ENCODE measurements around the gene LINC01488. TPM values are rescaled to one million over a fixed set of nuclear protein-coding genes. Genes with fewer than 3 reads are reported as not detected.

The LINC01488 gene
- total and polyA plus RNA-seq, 10 of the 15 experiments (the other 5 are each of a cell fraction or from before 2014, with no cell fraction given): not detected

DNA sequence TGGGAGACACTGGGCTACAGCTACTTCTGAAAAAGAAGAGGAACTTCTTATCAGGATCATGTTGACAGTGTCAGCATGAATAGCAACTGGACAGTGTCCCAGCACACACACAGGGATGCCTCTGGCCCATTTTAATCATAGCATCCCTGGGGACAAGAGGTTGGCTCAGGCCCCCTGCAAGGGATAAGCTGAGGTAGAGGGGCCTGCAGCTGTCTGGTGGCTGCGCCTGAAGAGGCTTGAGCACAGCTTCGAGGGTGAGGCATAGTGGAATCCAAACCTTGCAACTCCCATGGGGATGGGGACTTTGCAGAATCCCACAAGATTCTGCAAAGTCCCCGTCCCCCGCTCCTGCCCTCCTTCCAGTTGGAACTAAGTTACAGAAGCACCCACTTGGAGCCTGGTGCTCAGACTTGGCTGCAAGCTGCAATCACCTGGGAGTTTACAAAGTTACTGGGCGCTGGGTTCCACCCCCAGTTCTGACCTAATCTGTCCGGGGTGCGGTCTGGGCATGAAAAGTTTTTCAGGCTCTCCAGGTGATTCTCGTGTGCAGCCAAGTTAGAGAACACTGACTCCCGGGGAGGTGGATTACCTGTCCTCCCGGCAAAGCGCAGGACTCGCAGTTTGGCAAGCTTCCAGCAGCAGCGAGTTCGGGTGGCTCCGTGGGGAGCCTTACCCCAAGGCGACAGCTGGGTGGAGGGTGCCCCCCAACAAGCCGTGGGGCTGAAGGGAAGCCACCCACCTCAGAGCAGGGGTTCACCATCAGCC is 16.0 kb upstream of the LINC01488 start (continued):
- TF ChIP-seq MEF2A (IDR thresholded peaks at IDR 0.05; ENCODE audit: insufficient read depth, low read depth, low read length): no peak
- TF ChIP-seq HCFC1 (IDR thresholded peaks at IDR 0.05; ENCODE audit: low read length): no peak
- no peak for TF ChIP-seq PAX5 (IDR thresholded peaks at IDR 0.05; ENCODE audit: borderline replicate concordance, low read depth, low read length)

GRCh38 chr11:69466039-69466438 is 15.4 kb upstream of the LINC01488 start:
- FAIRE-seq: no peak
- 42% methylated on average over 6 of the region's 6 CpGs for WGBS (ENCODE audit: insufficient coverage, insufficient replicate concordance, low lambda C conversion rate, missing lambda C conversion rate)
- ChIA-PET RAD21 (ENCODE audit: unreplicated experiment) (no interaction called here), SMC1A (ENCODE audit: uncharacterized antibody, unreplicated experiment) (interaction anchor here (0.6 to 1.1 kb wide), 2 partner anchors 57 to 173 kb away, joined by 3 read pairs; no protein-coding TSS in a partner anchor), CTCF (interaction anchor here (0.6 kb wide), 1 partner anchor 1081 kb away, joined by 3 read pairs; no protein-coding TSS in a partner anchor), POLR2A (no interaction called here)
- peaks cover 15% of the 10 kb centered on the region for H3K4me1 ChIP-seq (ENCODE audit: control insufficient read depth, insufficient read depth, low read length)
- H3K27me3 ChIP-seq (replicated peaks in 1 of 2; ENCODE audit: control insufficient read depth in 2 of 2, insufficient read depth in 2 of 2, low read length in 1 of 2): no peaks in the 10 kb centered on the region; a peak in 1 of 4 replicates
- H3K27ac ChIP-seq (ENCODE audit: control insufficient read depth, insufficient read depth): no peak overlapping the region
- no peak for DNase-seq (ENCODE audit: low read depth, low spot score)
- H3K4me3 ChIP-seq: no peak overlapping the region
- no peaks in the 10 kb centered on the region for H3K79me2 ChIP-seq (ENCODE audit: control insufficient read depth, insufficient read depth, low read length)
- no peak overlapping the region for H2AFZ ChIP-seq (ENCODE audit: control insufficient read depth, low read depth, low read length)
- H4K20me1 ChIP-seq (ENCODE audit: control insufficient read depth, insufficient read depth): no peaks in the 10 kb centered on the region
- ATAC-seq: no peak
- peaks cover 2% of the 10 kb centered on the region; the same call in 1 of the 3 replicates for H3K9me3 ChIP-seq (replicated peaks; ENCODE audit: control insufficient read depth, insufficient read depth, low read length)
- in situ Hi-C loops (cut with MboI) (no loop called here), intact Hi-C loops (cut with micrococcal nuclease; ENCODE audit: unreplicated experiment) (no loop called here)
- no peak overlapping the region for H3K9ac ChIP-seq (ENCODE audit: control insufficient read depth, insufficient read depth, low read length)
- no peaks in the 10 kb centered on the region for H3K36me3 ChIP-seq (ENCODE audit: control insufficient read depth in 2 of 2, insufficient read depth in 2 of 2, low read length in 1 of 2)
- no peak overlapping the region for H3K4me2 ChIP-seq (ENCODE audit: control insufficient read depth, insufficient read depth)
- BruUV-seq (replicated peaks): no TSS peak
- TF ChIP-seq ZNF24 (IDR thresholded peaks at IDR 0.05) (no peak), EP300 (IDR thresholded peaks at IDR 0.05; ENCODE audit: borderline replicate concordance in 1 of 2, control insufficient read depth in 1 of 2, low read depth in 2 of 2, low read length in 2 of 2) (no peak), ZZZ3 (IDR thresholded peaks at IDR 0.05; ENCODE audit: control insufficient read depth, insufficient read length, low read depth) (no peak), HCFC1 (IDR thresholded peaks at IDR 0.05; ENCODE audit: low read length) (no peak), POU2F2 (IDR thresholded peaks at IDR 0.05; ENCODE audit: borderline replicate concordance, low read depth, low read length) (no peak), IRF3 (IDR thresholded peaks at IDR 0.05) (no peak)
- TF ChIP-seq, protein P1, sequence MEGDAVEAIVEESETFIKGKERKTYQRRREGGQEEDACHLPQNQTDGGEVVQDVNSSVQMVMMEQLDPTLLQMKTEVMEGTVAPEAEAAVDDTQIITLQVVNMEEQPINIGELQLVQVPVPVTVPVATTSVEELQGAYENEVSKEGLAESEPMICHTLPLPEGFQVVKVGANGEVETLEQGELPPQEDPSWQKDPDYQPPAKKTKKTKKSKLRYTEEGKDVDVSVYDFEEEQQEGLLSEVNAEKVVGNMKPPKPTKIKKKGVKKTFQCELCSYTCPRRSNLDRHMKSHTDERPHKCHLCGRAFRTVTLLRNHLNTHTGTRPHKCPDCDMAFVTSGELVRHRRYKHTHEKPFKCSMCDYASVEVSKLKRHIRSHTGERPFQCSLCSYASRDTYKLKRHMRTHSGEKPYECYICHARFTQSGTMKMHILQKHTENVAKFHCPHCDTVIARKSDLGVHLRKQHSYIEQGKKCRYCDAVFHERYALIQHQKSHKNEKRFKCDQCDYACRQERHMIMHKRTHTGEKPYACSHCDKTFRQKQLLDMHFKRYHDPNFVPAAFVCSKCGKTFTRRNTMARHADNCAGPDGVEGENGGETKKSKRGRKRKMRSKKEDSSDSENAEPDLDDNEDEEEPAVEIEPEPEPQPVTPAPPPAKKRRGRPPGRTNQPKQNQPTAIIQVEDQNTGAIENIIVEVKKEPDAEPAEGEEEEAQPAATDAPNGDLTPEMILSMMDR (IDR thresholded peaks at IDR 0.05 in 2 of 3, conservative IDR thresholded peaks at IDR 0.05 in 1 of 3; ENCODE audit: control insufficient read depth in 2 of 3, extremely low read depth in 1 of 3, insufficient read depth in 1 of 3, low read depth in 3 of 3, low read length in 3 of 3): no peak
- TF ChIP-seq, protein P2, sequence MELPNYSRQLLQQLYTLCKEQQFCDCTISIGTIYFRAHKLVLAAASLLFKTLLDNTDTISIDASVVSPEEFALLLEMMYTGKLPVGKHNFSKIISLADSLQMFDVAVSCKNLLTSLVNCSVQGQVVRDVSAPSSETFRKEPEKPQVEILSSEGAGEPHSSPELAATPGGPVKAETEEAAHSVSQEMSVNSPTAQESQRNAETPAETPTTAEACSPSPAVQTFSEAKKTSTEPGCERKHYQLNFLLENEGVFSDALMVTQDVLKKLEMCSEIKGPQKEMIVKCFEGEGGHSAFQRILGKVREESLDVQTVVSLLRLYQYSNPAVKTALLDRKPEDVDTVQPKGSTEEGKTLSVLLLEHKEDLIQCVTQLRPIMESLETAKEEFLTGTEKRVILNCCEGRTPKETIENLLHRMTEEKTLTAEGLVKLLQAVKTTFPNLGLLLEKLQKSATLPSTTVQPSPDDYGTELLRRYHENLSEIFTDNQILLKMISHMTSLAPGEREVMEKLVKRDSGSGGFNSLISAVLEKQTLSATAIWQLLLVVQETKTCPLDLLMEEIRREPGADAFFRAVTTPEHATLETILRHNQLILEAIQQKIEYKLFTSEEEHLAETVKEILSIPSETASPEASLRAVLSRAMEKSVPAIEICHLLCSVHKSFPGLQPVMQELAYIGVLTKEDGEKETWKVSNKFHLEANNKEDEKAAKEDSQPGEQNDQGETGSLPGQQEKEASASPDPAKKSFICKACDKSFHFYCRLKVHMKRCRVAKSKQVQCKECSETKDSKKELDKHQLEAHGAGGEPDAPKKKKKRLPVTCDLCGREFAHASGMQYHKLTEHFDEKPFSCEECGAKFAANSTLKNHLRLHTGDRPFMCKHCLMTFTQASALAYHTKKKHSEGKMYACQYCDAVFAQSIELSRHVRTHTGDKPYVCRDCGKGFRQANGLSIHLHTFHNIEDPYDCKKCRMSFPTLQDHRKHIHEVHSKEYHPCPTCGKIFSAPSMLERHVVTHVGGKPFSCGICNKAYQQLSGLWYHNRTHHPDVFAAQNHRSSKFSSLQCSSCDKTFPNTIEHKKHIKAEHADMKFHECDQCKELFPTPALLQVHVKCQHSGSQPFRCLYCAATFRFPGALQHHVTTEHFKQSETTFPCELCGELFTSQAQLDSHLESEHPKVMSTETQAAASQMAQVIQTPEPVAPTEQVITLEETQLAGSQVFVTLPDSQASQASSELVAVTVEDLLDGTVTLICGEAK (IDR thresholded peaks at IDR 0.05; ENCODE audit: borderline replicate concordance): no peak
